Natural killer cell treated with Interleukin-12 subunit alpha and Interleukin-12 subunit beta and Interleukin-15 and Interleukin-18, amount 100 ng/mL, for 72 hours (primary cell): Measurements from ENCODE around the gene BCAS3. TPM values are rescaled to one million over a fixed set of nuclear protein-coding genes. Genes with fewer than 3 reads are reported as not detected.
A peak's percentile ranks its signal among the peaks of the same experiment; 100 is the strongest.
"Not testable (repeated sequence)": the region's sequence is repeated elsewhere in the genome, so short reads cannot be mapped to it uniquely, and the experiment has no call there.

Source experiments
- ATAC-seq, 2 donors: fragments of 150-1000 bp; cut with Tn5 transposase in 1 of 2; sonication (Bioruptor Pico), chemical (Tn5 transposase) in 1 of 2; 2 replicates each; pipeline ENCODE4 v1.10.0; 2021
- DNase-seq: peaks from one replicate; pipeline ENCODE4 v3.0.0; 2022; ENCODE audit warnings: low spot score
- H3K27ac Mint-ChIP-seq, 2 donors: 1 replicate in 1 of 2; 2 replicates in 1 of 2; pipeline ENCODE4 v1.8.0; 2022; ENCODE audit warnings: mixed read lengths in 2 of 2, mild to moderate bottlenecking in 1 of 2, moderate library complexity in 1 of 2
- H3K27me3 Mint-ChIP-seq, 2 donors: 1 replicate in 1 of 2; 2 replicates in 1 of 2; pipeline ENCODE4 v1.8.0; 2022; ENCODE audit warnings: mixed read lengths in 2 of 2
- H3K36me3 Mint-ChIP-seq: one replicate; pipeline ENCODE4 v1.8.0; 2022; ENCODE audit warnings: mixed read lengths
- H3K4me1 Mint-ChIP-seq, 2 donors: 1 replicate in 1 of 2; 2 replicates in 1 of 2; pipeline ENCODE4 v1.8.0; 2022; ENCODE audit warnings: low read depth in 2 of 2, mixed read lengths in 2 of 2, mild to moderate bottlenecking in 1 of 2
- H3K4me3 Mint-ChIP-seq: one replicate; pipeline ENCODE4 v1.8.0; 2022; ENCODE audit warnings: mixed read lengths
- H3K9me3 Mint-ChIP-seq: 2 replicates; pipeline ENCODE4 v1.8.0; 2022; ENCODE audit warnings: mixed read lengths
- total RNA-seq, 2 donors: library from RNA; stranded (reverse); gene quantifications; one replicate each; pipeline ENCODE4 v1.2.3, GENCODE V29; 2022

The BCAS3 gene
- total RNA-seq, 2 donors from 2014 or later = 19.5 to 26.4 TPM

DNA sequence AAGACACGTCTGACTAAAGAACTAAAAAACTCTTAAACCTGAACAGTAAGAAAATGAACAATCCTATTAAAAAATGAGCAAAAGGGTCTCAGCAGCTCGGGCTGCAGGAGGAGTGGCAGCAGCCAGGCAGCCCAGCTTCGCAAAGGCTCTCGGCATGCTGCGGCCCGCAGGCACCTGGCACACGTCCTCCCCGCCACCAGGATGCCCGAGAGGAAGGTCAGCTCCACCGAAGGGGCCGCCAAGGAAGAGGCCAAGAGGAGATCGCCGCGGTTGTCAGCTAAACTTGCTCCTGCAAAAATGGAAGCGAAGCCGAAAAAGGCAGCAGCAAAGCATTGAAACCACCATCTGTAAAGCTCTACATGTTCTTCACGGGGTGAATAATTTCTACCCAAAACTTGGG, 173.5 kb downstream of the BCAS3 start:
- peaks cover 0 to 6% of the 10 kb centered on the region in 2 donors for H3K4me1 Mint-ChIP-seq
- no peaks in the 10 kb centered on the region for H3K36me3 Mint-ChIP-seq
- DNase-seq = no peak
- H3K9me3 Mint-ChIP-seq = no peaks in the 10 kb centered on the region
- no peak for ATAC-seq
- no peak overlapping the region for H3K4me3 Mint-ChIP-seq
- H3K27ac Mint-ChIP-seq = no peak overlapping the region
- H3K27me3 Mint-ChIP-seq = no peaks in the 10 kb centered on the region

GRCh38 chr17:60857556-60858080, 180.0 kb downstream of the BCAS3 start:
- ATAC-seq (no peak), DNase-seq (no peak)
- Mint-ChIP-seq H3K4me1 (peaks cover 9 to 14% of the 10 kb centered on the region in 2 donors), H3K27ac (no peak overlapping the region), H3K27me3 (no peaks in the 10 kb centered on the region), H3K36me3 (no peaks in the 10 kb centered on the region), H3K4me3 (no peak overlapping the region), H3K9me3 (no peaks in the 10 kb centered on the region)

- DNase-seq (no peak), ATAC-seq (peak in 1 of 2 donors; percentile 76)
- Mint-ChIP-seq H3K27me3 (no peaks in the 10 kb centered on the region), H3K4me3 (no peak overlapping the region), H3K36me3 (no peaks in the 10 kb centered on the region), H3K27ac (no peak overlapping the region), H3K4me1 (peaks cover 20 to 38% of the 10 kb centered on the region in 2 donors), H3K9me3 (no peaks in the 10 kb centered on the region)
Observed at GRCh38 chr17:60862482-60862881, 184.8 kb downstream of the BCAS3 start.

- Mint-ChIP-seq H3K4me1 (peaks cover 20 to 38% of the 10 kb centered on the region in 2 donors), H3K27me3 (no peaks in the 10 kb centered on the region), H3K4me3 (peak overlapping the region; percentile 72), H3K9me3 (no peaks in the 10 kb centered on the region), H3K36me3 (no peaks in the 10 kb centered on the region), H3K27ac (peak overlapping the region; percentile 42 to 48)
- ATAC-seq (peak in 1 of 2 donors; percentile 65), DNase-seq (no peak)
Observed at GRCh38 chr17:60863892-60864707, 186.4 kb downstream of the BCAS3 start.

DNA sequence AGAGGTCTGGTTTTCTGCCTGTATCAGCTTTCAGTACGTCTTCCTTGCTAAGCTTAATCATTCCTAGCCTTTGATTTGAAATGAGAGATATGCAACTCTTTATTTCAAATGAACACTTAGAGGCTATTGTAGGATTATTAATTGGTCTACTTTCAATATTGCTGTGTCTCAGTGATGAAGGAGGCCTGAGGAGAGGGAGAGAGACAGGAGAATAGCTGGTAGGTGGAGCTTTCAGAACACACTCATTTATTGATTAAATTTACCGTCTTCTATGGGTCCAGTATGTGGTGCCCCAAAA, 187.0 kb downstream of the BCAS3 start:
- peak overlapping the region; percentile 72 for H3K4me3 Mint-ChIP-seq
- DNase-seq (no peak), ATAC-seq (peak in 1 of 2 donors; percentile 77)
- H3K4me1 Mint-ChIP-seq = peaks cover 20 to 38% of the 10 kb centered on the region in 2 donors
- H3K9me3 Mint-ChIP-seq = no peaks in the 10 kb centered on the region
- no peaks in the 10 kb centered on the region for H3K36me3 Mint-ChIP-seq
- no peaks in the 10 kb centered on the region for H3K27me3 Mint-ChIP-seq
- peak overlapping the region; percentile 42 to 48 for H3K27ac Mint-ChIP-seq

GRCh38 chr17:60874772-60875171, 197.1 kb downstream of the BCAS3 start:
- no peaks in the 10 kb centered on the region for H3K36me3 Mint-ChIP-seq
- no peak overlapping the region for H3K27ac Mint-ChIP-seq
- DNase-seq (no peak), ATAC-seq (no peak)
- no peaks in the 10 kb centered on the region for H3K27me3 Mint-ChIP-seq
- H3K9me3 Mint-ChIP-seq = no peaks in the 10 kb centered on the region
- H3K4me1 Mint-ChIP-seq = no peaks in the 10 kb centered on the region
- no peak overlapping the region for H3K4me3 Mint-ChIP-seq

DNA sequence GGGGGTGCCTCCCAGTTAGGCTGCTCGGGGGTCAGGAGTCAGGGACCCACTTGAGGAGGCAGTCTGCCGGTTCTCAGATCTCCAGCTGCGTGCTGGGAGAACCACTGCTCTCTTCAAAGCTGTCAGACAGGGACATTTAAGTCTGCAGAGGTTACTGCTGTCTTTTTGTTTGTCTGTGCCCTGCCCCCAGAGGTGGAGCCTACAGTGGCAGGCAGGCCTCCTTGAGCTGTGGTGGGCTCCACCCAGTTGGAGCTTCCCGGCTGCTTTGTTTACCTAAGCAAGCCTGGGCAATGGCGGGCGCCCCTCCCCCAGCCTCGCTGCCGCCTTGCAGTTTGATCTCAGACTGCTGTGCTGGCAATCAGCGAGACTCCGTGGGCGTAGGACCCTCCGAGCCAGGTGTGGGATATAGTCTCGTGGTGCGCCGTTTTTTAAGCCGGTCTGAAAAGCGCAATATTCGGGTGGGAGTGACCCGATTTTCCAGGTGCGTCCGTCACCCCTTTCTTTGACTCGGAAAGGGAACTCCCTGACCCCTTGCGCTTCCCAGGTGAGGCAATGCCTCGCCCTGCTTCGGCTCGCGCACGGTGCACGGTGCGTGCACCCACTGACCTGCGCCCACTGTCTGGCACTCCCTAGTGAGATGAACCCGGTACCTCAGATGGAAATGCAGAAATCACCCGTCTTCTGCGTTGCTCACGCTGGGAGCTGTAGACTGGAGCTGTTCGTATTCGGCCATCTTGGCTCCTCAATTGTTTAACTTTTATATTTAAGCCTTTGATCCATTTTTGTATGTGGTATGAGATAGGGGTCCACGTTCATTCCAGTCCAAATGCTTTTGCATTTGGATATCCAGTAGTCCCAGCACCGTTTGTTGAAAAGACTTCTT, 209.3 kb downstream of the BCAS3 start:
- not testable (repeated sequence) for H3K9me3 Mint-ChIP-seq, H3K27ac Mint-ChIP-seq, H3K4me1 Mint-ChIP-seq, ATAC-seq, H3K36me3 Mint-ChIP-seq, H3K4me3 Mint-ChIP-seq, H3K27me3 Mint-ChIP-seq, DNase-seq

- no peak overlapping the region for H3K4me3 Mint-ChIP-seq
- no peak overlapping the region for H3K27ac Mint-ChIP-seq
- DNase-seq (no peak), ATAC-seq (no peak)
- no peaks in the 10 kb centered on the region for H3K4me1 Mint-ChIP-seq
- no peaks in the 10 kb centered on the region for H3K9me3 Mint-ChIP-seq
- H3K27me3 Mint-ChIP-seq = no peaks in the 10 kb centered on the region
- H3K36me3 Mint-ChIP-seq = no peaks in the 10 kb centered on the region
Observed at GRCh38 chr17:60887614-60888028, 210.0 kb downstream of the BCAS3 start.

- DNase-seq = no peak
- no peaks in the 10 kb centered on the region for H3K4me1 Mint-ChIP-seq
- ATAC-seq = no peak
- H3K27ac Mint-ChIP-seq = no peak overlapping the region
- H3K4me3 Mint-ChIP-seq = no peak overlapping the region
- H3K36me3 Mint-ChIP-seq = no peaks in the 10 kb centered on the region
- H3K9me3 Mint-ChIP-seq = no peaks in the 10 kb centered on the region
- no peaks in the 10 kb centered on the region for H3K27me3 Mint-ChIP-seq
Observed at GRCh38 chr17:60888812-60889709, 211.4 kb downstream of the BCAS3 start.

- no peaks in the 10 kb centered on the region for H3K9me3 Mint-ChIP-seq
- H3K27ac Mint-ChIP-seq = no peak overlapping the region
- H3K4me3 Mint-ChIP-seq = no peak overlapping the region
- no peaks in the 10 kb centered on the region for H3K27me3 Mint-ChIP-seq
- ATAC-seq (no peak), DNase-seq (no peak)
- H3K4me1 Mint-ChIP-seq = no peaks in the 10 kb centered on the region
- no peaks in the 10 kb centered on the region for H3K36me3 Mint-ChIP-seq
Observed at GRCh38 chr17:60891149-60891548, 213.5 kb downstream of the BCAS3 start.

DNA sequence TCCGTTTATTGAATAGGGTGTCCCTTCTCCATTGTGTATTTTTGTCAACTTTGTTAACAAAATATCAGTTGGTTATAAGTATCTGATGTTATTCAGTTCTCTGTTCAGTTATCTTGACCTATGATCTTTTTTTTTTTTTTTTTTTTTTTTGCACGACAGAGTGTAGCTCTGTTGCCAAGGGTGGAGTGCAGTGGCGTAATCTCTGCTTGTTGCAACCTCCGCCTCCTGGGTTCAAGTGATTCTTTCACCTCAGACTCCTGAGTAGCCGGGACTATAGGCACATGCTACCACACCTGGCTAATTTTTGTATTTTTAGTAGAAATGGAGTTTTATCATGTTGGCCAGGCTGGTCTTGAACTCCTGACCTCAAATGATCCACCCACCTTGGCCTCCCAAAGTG, 215.8 kb downstream of the BCAS3 start:
- Mint-ChIP-seq H3K4me3 (no peak overlapping the region), H3K36me3 (peaks cover 16% of the 10 kb centered on the region), H3K9me3 (peaks cover 8% of the 10 kb centered on the region), H3K27ac (no peak overlapping the region), H3K27me3 (no peaks in the 10 kb centered on the region), H3K4me1 (peaks cover 0 to 3% of the 10 kb centered on the region in 2 donors)
- ATAC-seq (no peak), DNase-seq (no peak)

GRCh38 chr17:60896996-60897395, 219.3 kb downstream of the BCAS3 start:
- Mint-ChIP-seq H3K4me1 (peaks cover 0 to 6% of the 10 kb centered on the region in 2 donors), H3K36me3 (peaks cover 16% of the 10 kb centered on the region), H3K27ac (no peak overlapping the region), H3K4me3 (no peak overlapping the region), H3K27me3 (no peaks in the 10 kb centered on the region), H3K9me3 (peaks cover 8% of the 10 kb centered on the region)
- ATAC-seq (no peak), DNase-seq (no peak)

GRCh38 chr17:60899115-60899514, 221.5 kb downstream of the BCAS3 start:
- Mint-ChIP-seq H3K27me3 (no peaks in the 10 kb centered on the region), H3K4me1 (peaks cover 0 to 6% of the 10 kb centered on the region in 2 donors), H3K27ac (no peak overlapping the region), H3K4me3 (no peak overlapping the region), H3K9me3 (peaks cover 8% of the 10 kb centered on the region), H3K36me3 (peaks cover 16% of the 10 kb centered on the region)
- ATAC-seq (no peak), DNase-seq (no peak)
